GM11168 (cell line): ENCODE measurements around the gene TANGO2.

Experiments used
- in situ Hi-C: fragments of 300-500 bp; cut with MboI; formaldehyde crosslinking; loops from one replicate; pipeline ENCODE4 v1.12.0; 2022; ENCODE audit warnings: low sequenced_read_pairs; ENCODE audit not compliant: unreplicated experiment

TANGO2 gene

DNA sequence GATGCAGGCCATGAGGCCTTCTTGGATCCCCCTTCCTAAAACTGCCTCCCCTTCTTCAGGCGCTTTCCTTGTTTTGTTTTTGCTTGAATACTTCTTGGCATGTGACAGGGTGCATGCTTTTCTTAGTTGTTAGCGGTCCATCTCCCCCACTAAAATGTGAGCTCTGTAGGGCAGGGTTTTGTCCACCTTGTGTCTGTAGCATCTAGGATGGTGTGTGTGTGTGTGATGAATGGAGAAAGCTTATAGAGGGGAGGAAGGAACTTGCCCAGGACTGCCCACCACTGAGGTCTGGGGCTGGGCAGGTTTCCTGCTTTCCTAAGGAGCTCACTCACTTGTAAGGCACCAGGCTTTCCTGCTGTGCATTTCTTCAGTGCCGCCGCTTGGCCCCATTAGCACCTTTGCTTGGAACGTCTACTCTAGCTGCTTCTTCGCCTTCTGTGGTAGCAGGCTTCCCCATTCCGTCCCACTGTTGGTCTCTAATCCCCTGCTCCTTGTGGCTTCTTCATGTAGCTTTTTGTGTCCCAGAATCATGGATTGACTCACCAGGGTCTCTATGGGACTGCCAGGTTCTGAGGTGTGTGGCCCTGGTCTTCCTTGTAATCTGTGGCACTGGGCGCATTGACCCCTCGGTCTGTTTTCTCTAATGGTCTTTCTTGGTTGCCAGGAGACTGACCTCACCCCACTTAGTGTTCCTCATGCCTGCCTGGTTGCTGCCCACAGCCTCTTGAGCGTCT is 62.4 kb downstream of the TANGO2 start:
- in situ Hi-C loops = no loop called here

DNA sequence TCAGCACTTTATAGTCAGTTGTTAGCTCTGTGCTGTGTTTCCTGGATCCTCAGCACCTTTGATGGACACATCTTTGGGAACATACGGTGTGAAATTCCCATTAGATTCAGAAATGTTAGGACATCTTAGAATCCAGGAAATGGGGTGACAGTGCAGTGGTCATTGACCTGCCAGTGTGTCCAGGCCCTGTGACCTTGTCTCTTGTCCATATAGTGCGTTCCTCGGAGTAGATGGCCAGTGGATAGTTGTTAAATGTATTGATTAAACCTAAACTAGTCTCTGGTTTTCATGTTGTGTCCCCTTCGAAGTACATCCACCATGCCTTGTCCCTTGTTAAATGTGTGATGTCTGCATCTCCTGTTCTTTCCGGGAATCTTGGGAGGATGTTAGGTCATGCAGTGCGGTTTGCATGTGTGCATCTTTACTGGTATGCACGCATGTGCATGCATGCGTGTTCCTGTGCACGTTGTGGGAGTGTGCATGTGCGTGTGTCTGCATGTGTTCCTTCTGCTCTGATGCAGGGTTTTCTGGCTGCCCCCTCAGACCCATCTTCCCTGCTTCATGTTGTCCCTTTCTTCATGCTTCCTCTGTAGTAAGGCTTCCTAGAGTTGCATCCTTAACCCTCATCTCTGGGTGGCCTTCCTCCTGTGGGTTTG is 63.1 kb downstream of the TANGO2 start:
- in situ Hi-C loops = no loop called here

DNA sequence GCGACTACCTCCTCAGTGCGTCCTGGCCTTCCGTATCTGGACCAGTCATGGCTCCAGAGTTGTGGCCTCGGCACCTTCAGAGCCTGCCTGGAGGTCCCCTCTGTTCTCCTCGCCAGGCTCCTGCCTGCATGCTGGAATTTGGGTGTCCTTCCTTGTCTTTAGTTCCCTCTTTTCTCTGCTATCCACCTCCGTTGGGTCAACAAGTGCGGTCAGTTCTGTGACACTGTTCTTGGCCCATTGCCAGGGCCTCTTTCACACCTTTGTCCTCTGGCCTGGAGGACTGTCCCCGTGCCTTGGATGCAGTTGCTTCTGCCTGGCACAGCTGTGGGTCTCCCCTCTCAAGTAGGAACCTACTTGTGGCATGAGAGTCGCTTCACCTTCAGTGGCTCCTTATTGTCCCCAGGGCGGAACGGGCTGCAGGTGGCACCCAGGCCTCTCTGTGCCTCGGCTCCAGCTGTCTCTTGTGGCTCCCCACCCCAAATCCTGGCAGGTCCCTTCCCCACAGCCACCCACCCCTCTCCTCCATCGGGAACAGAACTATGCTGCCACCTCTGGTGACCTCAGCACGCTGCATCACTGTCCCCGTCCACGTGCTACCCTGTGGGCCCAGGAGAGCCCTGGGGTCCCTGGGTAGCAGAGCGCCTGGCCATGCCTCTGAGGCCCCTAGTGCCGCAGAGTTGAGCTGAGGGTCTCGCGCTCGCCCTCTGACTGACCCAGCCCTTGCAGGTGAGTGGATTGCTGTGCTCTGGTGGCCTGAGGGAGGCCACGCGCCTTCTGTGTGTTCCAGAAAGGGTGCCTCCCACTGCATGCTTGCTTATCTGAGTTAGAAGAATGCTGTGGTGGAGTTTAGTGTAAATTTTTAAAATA is 63.9 kb downstream of the TANGO2 start:
- in situ Hi-C loops = no loop called here

DNA sequence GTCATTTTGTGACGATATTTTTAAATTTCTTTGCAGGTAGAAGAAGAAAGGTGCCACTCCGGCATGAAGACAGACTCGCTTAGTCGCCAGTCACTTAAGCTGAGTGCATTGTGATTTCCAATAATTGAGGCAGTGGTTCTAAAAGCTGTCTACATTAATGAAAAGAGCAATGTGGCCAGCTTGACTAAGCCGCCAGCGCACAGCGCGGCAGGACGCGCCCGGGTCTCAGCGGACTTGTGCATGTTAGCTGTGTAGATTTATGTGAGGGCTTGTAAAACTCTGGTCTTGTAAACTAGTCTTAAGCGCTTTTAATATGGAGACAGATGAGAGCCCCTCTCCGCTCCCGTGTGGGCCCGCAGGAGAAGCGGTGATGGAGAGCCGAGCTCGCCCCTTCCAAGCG is 64.7 kb downstream of the TANGO2 start:
- in situ Hi-C loops = no loop called here

DNA sequence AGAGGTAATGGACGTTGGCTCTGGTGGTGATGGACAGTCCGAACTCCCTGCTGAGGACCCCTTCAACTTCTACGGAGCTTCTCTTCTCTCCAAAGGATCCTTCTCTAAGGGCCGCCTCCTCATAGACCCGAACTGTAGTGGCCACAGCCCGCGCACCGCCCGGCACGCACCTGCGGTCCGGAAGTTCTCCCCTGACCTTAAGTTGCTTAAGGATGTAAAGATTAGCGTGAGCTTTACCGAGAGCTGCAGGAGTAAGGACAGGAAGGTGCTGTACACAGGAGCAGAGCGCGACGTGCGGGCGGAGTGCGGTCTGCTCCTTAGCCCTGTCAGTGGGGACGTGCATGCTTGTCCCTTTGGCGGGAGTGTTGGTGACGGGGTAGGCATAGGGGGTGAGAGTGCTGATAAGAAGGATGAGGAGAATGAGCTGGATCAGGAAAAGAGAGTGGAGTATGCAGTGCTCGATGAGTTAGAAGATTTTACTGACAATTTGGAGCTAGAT is 65.2 kb downstream of the TANGO2 start:
- in situ Hi-C loops = no loop called here

DNA sequence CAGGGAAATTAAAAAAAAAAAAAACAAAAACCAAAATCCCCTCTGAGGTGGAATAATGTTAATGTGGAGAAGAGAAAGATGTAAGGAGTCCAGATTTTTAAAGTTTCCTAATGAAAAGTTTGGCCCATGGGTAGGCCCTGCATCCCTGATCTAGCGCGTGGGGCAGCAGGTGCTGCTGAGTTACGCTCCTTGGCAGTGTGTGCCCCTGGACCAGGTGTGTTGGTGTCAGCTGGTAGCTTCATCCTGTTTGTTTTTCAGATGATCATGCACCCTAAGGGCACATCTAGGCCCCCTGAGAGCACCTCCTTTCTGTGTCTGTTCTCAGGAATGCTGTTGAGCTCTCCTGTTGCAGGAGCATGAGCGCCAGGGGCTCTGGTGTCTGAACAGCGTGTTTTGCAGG is 65.9 kb downstream of the TANGO2 start:
- in situ Hi-C loops = no loop called here

DNA sequence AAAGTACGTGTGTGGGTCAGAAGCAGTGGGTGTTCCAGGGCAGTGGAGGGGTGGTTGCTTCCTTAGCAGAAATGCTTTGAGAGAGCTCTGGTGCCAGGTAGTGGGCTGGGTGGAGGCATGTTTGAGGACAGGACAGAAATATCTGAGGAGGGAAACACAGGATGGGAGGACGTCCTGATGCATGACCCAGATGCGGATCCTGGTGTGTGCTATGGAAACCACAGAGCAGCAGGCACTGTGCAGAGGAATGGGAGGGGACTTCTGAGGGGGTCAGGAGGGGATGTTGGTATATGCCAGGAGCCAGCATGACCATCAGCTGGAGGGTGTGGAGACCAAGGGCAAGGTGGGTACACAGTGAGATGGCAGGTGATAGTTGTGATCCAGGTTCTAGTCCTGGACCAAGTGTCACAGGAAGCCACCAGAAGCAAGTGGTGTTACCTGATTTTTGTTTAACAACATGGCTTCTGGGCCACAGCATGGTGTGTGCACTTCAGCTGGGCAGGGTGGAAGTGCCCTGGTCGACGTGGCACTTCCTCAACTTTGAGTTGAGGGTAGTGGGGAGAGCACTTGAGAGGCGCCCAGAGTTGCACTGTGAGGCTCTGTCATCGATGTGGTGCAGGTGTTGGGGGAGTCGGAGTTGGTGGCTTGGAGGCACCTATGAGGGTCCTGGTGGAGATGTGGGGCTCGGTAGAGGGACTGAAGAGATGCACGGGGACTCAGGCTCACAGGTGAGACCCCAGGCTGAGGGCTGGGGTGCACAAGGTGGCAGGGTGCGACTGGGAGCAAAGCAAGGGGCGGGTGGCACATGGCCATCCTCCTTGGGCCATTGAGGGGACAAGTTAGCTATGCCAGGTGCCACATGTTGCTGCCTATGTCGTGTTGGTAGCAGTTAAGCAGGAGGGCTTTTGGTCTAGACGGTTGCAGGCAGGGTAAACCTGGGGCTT is 66.7 kb downstream of the TANGO2 start:
- in situ Hi-C loops = no loop called here

DNA sequence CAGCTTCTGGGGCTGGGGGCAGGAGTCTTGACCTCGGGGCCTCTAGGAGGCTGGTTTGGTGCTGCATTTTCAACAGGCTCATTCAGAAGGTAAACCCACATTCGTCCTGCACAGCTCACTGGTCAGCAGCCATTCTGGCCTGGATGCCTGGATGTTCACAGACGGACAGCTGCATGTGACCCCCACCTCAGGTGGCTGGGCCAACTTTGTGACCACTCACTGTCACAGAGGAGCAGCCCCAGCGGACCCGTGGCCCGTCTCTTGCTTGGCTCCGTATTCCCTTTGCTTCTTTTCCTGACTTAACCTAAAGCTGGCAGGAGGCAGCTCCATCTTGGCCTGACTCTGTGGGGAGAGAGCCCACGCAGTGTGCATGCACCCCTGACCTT is 67.3 kb downstream of the TANGO2 start:
- in situ Hi-C loops = no loop called here

DNA sequence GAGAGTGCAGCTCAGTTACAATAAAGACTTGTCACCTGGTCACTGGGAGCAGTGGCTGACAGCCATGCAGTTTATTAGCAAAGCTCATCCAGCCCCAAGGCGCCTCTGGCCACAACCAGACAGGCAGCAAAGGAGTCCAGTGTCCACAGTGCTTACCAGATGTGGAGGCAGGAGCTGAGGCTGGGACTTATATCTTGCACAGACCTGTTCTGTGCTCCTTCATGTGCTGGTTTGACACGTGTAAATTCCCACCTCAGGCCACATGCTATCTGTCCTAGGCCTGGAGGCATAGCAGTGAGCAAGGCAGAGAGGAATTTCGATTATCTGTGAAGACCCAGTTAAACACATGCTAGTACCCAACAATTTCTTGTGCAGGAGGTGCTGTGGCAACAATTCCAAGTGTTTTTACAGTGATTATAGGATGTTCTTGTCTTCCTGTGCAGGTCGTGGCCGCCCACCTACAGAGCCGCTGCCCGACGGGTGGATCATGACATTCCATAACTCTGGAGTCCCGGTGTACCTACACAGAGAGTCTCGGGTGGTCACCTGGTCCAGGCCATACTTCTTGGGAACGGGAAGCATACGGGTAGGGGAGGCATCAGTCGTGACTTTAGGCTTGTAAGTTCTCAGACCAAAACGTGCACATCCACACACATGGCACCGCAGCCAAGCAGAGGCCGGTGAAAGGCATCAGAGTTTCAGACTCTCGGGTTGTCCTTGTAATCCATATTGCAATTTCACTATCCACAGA is 68.5 kb downstream of the TANGO2 start:
- in situ Hi-C loops = no loop called here

DNA sequence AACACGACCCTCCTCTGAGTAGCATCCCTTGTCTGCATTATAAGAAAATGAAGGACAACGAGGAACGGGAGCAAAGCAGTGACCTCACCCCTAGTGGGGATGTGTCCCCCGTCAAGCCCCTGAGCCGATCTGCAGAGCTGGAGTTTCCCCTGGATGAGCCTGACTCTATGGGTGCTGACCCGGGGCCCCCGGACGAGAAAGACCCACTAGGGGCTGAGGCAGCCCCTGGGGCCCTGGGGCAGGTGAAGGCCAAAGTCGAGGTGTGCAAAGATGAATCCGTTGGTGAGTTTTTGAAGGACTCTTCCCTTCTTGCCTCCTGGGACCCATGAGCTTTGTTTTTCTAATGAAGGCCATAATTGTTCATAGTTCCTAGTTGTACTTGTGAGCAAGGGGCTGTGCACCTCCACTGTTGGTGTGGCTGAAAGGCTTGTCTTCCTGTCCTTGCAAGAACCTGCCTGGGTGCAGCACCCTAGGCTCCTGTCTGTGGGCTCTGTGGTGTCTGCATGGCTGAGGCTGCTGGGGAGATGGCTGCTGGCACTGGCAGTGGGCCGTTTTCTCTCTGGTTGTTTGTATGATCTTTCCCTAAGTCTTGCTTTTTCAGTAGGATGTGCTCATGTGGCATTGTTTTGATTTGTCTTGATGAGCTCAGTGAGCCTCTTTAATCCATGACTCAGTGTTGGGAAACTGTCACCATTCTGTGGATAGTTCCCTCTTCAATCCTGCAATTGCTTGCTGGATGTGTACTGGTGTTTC is 69.2 kb downstream of the TANGO2 start:
- in situ Hi-C loops = no loop called here

DNA sequence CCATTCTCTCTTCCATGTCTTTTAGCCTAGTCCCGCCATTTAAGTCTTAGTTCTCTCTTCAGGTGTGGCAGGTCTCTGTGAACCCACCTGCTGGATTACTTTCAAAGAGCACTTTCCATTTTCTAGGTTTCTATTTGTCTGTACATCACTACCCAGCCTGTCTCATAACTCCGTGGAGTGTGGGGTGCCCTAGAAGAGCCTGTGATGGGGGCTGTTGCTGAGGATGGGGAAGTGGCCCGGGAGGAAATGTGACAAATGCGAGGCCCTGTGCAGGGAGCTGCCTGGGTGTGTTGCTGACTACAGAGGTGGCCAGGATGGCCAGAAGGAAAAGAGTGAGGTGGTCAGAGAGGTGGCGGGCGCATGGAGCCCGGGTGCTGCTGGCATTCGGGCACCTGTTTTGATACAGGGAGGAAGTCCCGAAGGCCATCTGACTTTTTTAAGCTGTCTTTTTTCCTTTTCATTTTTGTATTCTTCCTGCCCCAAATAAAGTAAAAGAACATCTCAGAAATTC is 69.9 kb downstream of the TANGO2 start:
- in situ Hi-C loops = no loop called here

DNA sequence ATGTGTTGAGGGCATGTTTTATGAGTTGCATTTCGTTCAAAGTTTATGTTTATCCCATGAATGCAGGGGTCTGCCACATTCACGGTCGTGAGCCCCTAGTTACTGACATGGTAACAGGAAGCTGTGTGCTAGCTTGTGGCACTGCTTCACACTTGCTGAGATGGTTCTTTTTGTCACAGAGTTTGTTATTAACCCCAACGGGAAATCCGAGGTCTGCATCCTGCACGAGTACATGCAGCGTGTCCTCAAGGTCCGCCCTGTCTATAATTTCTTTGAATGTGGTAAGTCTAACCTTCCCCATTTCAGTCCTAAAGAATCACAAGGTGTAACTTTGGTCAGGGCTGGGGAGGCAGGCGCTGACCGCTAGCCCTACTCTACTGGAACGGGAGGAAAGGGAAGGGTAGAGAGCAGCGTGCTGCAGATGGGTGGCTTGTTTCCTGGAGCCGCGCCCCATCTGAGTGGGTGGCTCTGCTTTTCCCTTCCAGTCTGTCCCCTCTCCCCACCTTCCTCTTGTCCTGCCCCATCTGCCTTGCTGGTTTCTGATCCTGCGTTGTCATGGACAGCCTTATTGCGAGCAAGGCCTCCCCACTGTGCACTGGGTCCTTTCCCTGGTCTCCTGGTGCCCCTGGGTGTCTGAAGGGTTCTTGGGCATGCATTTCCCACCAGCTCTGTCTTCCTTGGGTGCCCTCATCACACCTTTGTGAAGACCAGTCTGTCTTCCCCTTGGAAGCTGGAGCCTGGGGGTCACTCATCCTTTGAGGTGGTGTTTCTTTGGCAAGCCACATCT is 71.0 kb downstream of the TANGO2 start:
- in situ Hi-C loops = no loop called here

DNA sequence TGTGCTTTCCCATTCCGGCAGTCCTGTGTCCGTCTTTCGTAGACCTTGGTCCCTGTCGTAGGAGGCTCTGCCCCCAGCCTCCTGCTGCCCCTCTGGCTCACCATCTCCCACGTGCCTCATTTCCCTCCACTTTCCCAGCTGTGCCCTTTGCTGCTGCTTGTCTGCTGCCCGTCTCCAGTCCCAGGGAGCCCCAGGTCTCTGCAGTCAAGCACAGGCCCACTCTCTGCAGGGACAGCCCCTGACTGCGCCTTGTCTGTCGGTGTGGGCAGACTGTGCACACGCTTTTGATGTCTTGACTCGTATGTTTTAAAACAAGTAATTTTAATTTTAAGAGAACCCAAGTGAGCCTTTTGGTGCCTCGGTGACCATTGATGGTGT is 71.6 kb downstream of the TANGO2 start:
- in situ Hi-C loops = no loop called here

DNA sequence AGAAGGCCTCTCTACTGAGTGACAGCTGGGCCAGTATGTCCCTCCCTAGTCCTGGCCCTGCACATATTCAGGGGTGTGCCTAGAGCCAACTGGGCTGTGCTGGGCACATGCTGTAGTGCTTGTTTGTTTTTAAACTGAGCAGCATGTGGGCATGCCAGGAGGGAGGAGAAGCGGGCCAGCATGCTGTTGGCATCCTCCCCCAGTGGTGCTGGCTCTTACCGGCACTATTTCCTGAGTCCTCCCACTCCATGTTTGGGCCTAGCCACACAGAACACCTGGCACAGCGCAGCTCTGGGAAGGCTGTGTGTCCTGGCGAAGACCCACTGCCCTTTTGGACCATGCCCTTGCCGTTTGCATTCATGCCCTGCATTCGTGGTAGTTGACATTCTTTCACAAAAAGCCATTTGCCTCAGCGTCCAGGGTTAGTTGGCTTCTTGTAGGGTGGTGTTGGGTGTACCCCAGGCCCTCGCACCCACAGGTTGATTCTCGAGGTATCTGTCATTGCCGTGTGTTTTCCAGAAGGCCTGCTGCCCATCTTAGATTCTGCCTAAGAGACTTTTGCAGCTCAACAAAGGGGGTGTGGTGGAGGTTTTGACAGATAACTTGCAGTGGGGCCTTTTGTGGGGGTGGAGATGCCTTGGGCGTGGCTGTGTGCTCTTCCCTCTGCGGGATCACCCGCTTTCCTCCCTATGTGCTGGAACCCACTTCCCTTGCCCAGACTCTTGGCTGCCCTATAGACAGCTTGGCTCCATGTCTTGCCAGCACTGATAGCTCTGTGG is 72.7 kb downstream of the TANGO2 start:
- in situ Hi-C loops = no loop called here

DNA sequence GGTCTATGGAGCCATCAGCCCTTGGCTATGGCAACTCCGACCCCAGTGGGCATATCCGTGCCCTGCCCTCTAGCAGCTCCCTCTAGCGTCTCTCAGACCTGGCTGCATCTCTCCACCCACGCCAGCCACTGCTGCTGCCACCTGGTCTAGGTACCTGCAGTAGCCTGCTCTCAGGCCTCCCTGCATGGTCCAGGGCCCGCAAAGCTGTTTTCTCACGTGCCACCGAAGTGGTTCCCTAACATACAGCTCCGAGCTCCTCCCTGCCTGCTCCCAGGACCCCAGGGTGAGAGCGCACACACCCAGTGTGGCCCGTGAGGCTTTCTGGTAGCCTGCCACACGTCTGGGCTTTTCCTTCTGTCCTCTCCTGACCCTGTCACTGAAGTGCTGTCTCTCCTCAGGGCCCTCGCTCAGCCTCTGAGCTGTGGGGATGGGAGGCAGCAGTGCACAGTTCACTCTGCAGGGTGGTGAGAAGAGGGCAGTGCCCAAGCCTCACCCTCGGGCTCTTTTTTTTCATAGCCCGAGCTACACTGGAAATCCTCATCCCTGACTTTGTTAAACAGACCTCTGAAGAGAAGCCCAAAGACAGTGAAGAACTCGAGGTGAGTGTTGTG is 73.4 kb downstream of the TANGO2 start:
- in situ Hi-C loops = no loop called here

DNA sequence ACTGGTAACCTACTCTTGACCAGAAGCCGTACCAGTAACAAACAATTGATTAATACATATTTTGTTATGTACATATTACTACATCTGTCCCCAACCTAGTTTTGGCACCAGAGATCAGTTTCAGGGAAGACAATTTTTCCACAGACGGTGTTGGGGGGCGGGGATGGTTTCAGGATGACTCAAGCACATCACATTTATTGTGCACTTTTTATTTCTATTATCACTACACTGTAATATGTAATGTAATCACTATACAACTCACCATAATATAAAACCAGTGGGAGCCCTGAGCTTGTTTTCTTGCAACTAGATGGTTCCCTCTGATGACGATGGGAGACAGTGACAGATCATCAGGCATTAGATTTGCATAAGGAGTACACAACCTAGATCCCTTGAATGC is 74.6 kb downstream of the TANGO2 start:
- in situ Hi-C loops = no loop called here
